Liver (tissue), 9 donors: Measurements from ENCODE around the gene AS3MT. TPM values are rescaled to one million over a fixed set of nuclear protein-coding genes. Genes with fewer than 3 reads are reported as not detected.

Experiments
- DNase-seq: peaks from one replicate; pipeline ENCODE4 v3.0.0-alpha.2; 2017; ENCODE audit warnings: low spot score
- H3K27ac ChIP-seq, 2 donors: one replicate each; pipeline ENCODE4 v1.7.0; 2013; ENCODE audit warnings: inconsistent platforms in 2 of 2, low read length in 2 of 2, control low read depth in 1 of 2, low read depth in 1 of 2, mild to moderate bottlenecking in 1 of 2
- H3K27me3 ChIP-seq, 4 donors: one replicate each; pipeline versions ENCODE4 v1.6.1 to v1.7.0; 2013; ENCODE audit warnings: low read length in 3 of 4, inconsistent platforms in 1 of 4, mild to moderate bottlenecking in 1 of 4, moderate library complexity in 1 of 4; ENCODE audit not compliant: control insufficient read depth in 4 of 4, insufficient read depth in 4 of 4
- H3K36me3 ChIP-seq, 4 donors: one replicate each; pipeline versions ENCODE4 v1.6.1 to v1.7.0; 2013; ENCODE audit warnings: low read length in 3 of 4, mild to moderate bottlenecking in 3 of 4, low read depth in 1 of 4, moderate library complexity in 1 of 4; ENCODE audit not compliant: control insufficient read depth in 4 of 4, insufficient read depth in 3 of 4
- H3K4me1 ChIP-seq, 4 donors: one replicate each; pipeline versions ENCODE4 v1.6.1 to v1.7.0; 2013; ENCODE audit warnings: low read length in 3 of 4, mild to moderate bottlenecking in 3 of 4, moderate library complexity in 1 of 4; ENCODE audit not compliant: control insufficient read depth in 4 of 4, insufficient read depth in 4 of 4
- H3K4me3 ChIP-seq, 3 donors: one replicate each; pipeline versions ENCODE4 v1.6.1 to v1.7.0; 2013; ENCODE audit warnings: low read length in 3 of 3, control low read depth in 1 of 3, low read depth in 1 of 3, mild to moderate bottlenecking in 1 of 3
- H3K9ac ChIP-seq, 2 donors: one replicate each; pipeline ENCODE4 v1.7.0; 2013; ENCODE audit warnings: low read length in 2 of 2, mild to moderate bottlenecking in 2 of 2, moderate library complexity in 2 of 2, control low read depth in 1 of 2, low read depth in 1 of 2
- H3K9me3 ChIP-seq, 4 donors: one replicate each; pipeline versions ENCODE4 v1.6.1 to v1.7.0; 2013; ENCODE audit warnings: low read length in 3 of 4; ENCODE audit not compliant: control insufficient read depth in 4 of 4
- ATF3 ChIP-seq: IDR thresholded peaks from 2 replicates; pipeline ENCODE4 v1.6.1; 2016; ENCODE audit warnings: antibody characterized with exemption
- CTCF ChIP-seq: fragments of 150-350 bp; IDR thresholded peaks from 2 replicates; pipeline ENCODE4 v1.5.1; 2017; ENCODE audit warnings: improper control_type of control experiment, low read depth, low read length; ENCODE audit not compliant: missing input control
- EGR1 ChIP-seq, 2 donors: IDR thresholded peaks; 2 replicates each; pipeline ENCODE4 v1.6.1; 2016 to 2018; ENCODE audit warnings: antibody characterized with exemption in 2 of 2, low read depth in 2 of 2
- FOXA1 ChIP-seq: IDR thresholded peaks from 2 replicates; pipeline ENCODE4 v1.6.1; 2016; ENCODE audit warnings: antibody characterized with exemption
- FOXA2 ChIP-seq: IDR thresholded peaks from 2 replicates; pipeline ENCODE4 v1.6.1; 2016; ENCODE audit warnings: antibody characterized with exemption
- GABPA ChIP-seq, 2 donors: IDR thresholded peaks in 1 of 2; conservative IDR thresholded peaks in 1 of 2; 2 replicates each; pipeline ENCODE4 v1.6.1; 2016; ENCODE audit warnings: antibody characterized with exemption in 2 of 2, mild to moderate bottlenecking in 1 of 2, moderate library complexity in 1 of 2
- HNF4A ChIP-seq, 2 donors: conservative IDR thresholded peaks; 2 replicates each; pipeline ENCODE4 v1.6.1; 2016; ENCODE audit warnings: antibody characterized with exemption in 2 of 2, mild to moderate bottlenecking in 2 of 2
- HNF4G ChIP-seq: IDR thresholded peaks from 2 replicates; pipeline ENCODE4 v1.6.1; 2016; ENCODE audit warnings: antibody characterized with exemption
- MAX ChIP-seq: IDR thresholded peaks from 2 replicates; pipeline ENCODE4 v1.6.1; 2016; ENCODE audit warnings: antibody characterized with exemption
- NR2F2 ChIP-seq: IDR thresholded peaks from 2 replicates; pipeline ENCODE4 v1.6.1; 2016; ENCODE audit warnings: antibody characterized with exemption
- RAD21 ChIP-seq, 2 donors: IDR thresholded peaks; 2 replicates each; pipeline ENCODE4 v1.6.1; 2016; ENCODE audit warnings: antibody characterized with exemption in 2 of 2, mild to moderate bottlenecking in 2 of 2
- REST ChIP-seq: IDR thresholded peaks from 2 replicates; pipeline ENCODE4 v1.6.1; 2016; ENCODE audit warnings: antibody characterized with exemption, mild to moderate bottlenecking
- RXRA ChIP-seq, 2 donors: IDR thresholded peaks; 2 replicates each; pipeline ENCODE4 v1.6.1; 2017 to 2018; ENCODE audit warnings: antibody characterized with exemption in 2 of 2, mild to moderate bottlenecking in 1 of 2
- ZBTB33 ChIP-seq: IDR thresholded peaks from 2 replicates; pipeline ENCODE4 v1.6.1; 2016; ENCODE audit warnings: antibody characterized with exemption
- WGBS: extraction: QIAGEN DNeasy Blood & Tissue Kit; methylation state at CpG from one replicate; pipeline ENCODE4 v1.1.7; 2013; 5-methylcytosine and 5-hydroxymethylcytosine counted together
- polyA plus RNA-seq, 2 donors: library from polyadenylated mRNA; stranded (reverse) in 1 of 2; unstranded in 1 of 2; fragments of 200-250 nt in 1 of 2; fragments of >200 nt in 1 of 2; fragmentation: Nextera tagmentation in 1 of 2; extraction: Ambion mirVana in 1 of 2; gene quantifications; one replicate each; pipeline versions ENCODE4 v1.2.1 to v1.2.3, GENCODE V29; 2013 to 2015
- total RNA-seq, 2 donors: library from RNA; depleted of rRNA; stranded (reverse); fragments of >200 nt; gene quantifications; one replicate each; pipeline ENCODE4 v1.2.3, GENCODE V29; 2014
- donor health status: healthy.
- donor health status: healthy.
- donor health status: healthy.
- donor health status: healthy.
- donor health status: healthy.

AS3MT gene
- total and polyA plus RNA-seq, 4 donors: 13.4 to 38.1 (median 16.2) TPM

- no peak for TF ChIP-seq ZBTB33
- TF ChIP-seq HNF4G: no peak
- TF ChIP-seq RXRA (IDR thresholded peaks at IDR 0.05): no peak
- no peak for TF ChIP-seq FOXA1
- TF ChIP-seq NR2F2: no peak
Observed at GRCh38 chr10:102948786-102949185, 79.5 kb downstream of the AS3MT start (continued).

GRCh38 chr10:102949916-102950315, 80.6 kb downstream of the AS3MT start:
- H3K27ac ChIP-seq: no peak overlapping the region
- WGBS: 89% methylated on average over 4 of the region's 4 CpGs
- no peak overlapping the region for H3K9ac ChIP-seq
- H3K9me3 ChIP-seq: no peaks in the 10 kb centered on the region
- peaks cover 0 to 2% (median 0%) of the 10 kb centered on the region in 4 donors for H3K4me1 ChIP-seq
- no peak overlapping the region for H3K4me3 ChIP-seq
- TF ChIP-seq HNF4G (no peak), RAD21 (IDR thresholded peaks at IDR 0.05) (no peak), MAX (no peak), REST (no peak), HNF4A (conservative IDR thresholded peaks at IDR 0.05) (no peak), NR2F2 (no peak), ATF3 (no peak), ZBTB33 (no peak), CTCF (no peak), EGR1 (IDR thresholded peaks at IDR 0.05; ENCODE audit: low read depth in 2 of 2) (no peak), FOXA2 (no peak), RXRA (IDR thresholded peaks at IDR 0.05) (no peak), GABPA (IDR thresholded peaks at IDR 0.05 in 1 of 2, conservative IDR thresholded peaks at IDR 0.05 in 1 of 2) (no peak)
- DNase-seq: no peak
- H3K36me3 ChIP-seq: no peaks in the 10 kb centered on the region
- no peaks in the 10 kb centered on the region for H3K27me3 ChIP-seq
